Amniotic epithelial cell (primary cell): ENCODE results near the gene TPGS2.
"Not testable (repeated sequence)": the region's sequence is repeated elsewhere in the genome, so short reads cannot be mapped to it uniquely, and the experiment has no call there.

Source experiments
- DNase-seq: peaks from one replicate; pipeline ENCODE4 v3.0.0-alpha.2; 2010; ENCODE audit warnings: low read depth

TPGS2 gene

GRCh38 chr18:36821681-36822080 lies 7.1 kb downstream of the TPGS2 start:
- DNase-seq = no peak

GRCh38 chr18:36819621-36820020 lies 9.2 kb downstream of the TPGS2 start:
- no peak for DNase-seq

GRCh38 chr18:36818652-36819051 lies 10.2 kb downstream of the TPGS2 start:
- no peak for DNase-seq

GRCh38 chr18:36817039-36817438 lies 11.8 kb downstream of the TPGS2 start:
- DNase-seq = no peak

- DNase-seq = not testable (repeated sequence)
Measured at GRCh38 chr18:36816096-36816495, 12.7 kb downstream of the TPGS2 start.

- DNase-seq = no peak
Measured at GRCh38 chr18:36814994-36815393, 13.8 kb downstream of the TPGS2 start.

- no peak for DNase-seq
Measured at GRCh38 chr18:36813824-36814223, 15.0 kb downstream of the TPGS2 start.

GRCh38 chr18:36813101-36813775 lies 15.6 kb downstream of the TPGS2 start:
- no peak for DNase-seq

- peak; percentile 52 for DNase-seq
Measured at GRCh38 chr18:36812678-36813077, 16.1 kb downstream of the TPGS2 start.

- DNase-seq = no peak
Measured at GRCh38 chr18:36811955-36812354, 16.8 kb downstream of the TPGS2 start.

- DNase-seq = peak; percentile 85
Measured at GRCh38 chr18:36811430-36811829, 17.4 kb downstream of the TPGS2 start.

- DNase-seq = peak; percentile 65
Measured at GRCh38 chr18:36809590-36810381, 19.0 kb downstream of the TPGS2 start.

- DNase-seq = peak; percentile 74
Measured at GRCh38 chr18:36808681-36809080, 20.1 kb downstream of the TPGS2 start.

GRCh38 chr18:36805105-36805504 lies 23.7 kb downstream of the TPGS2 start:
- DNase-seq = no peak

- DNase-seq = peak; percentile 18
Measured at GRCh38 chr18:36798738-36799473, 29.9 kb downstream of the TPGS2 start.

- no peak for DNase-seq
Measured at GRCh38 chr18:36792634-36793283, 36.0 kb downstream of the TPGS2 start.

GRCh38 chr18:36786686-36787085 lies 42.1 kb downstream of the TPGS2 start:
- DNase-seq = peak; percentile 88

GRCh38 chr18:36783792-36784191 lies 45.0 kb downstream of the TPGS2 start:
- DNase-seq = no peak

- no peak for DNase-seq
Measured at GRCh38 chr18:36782710-36783109, 46.1 kb downstream of the TPGS2 start.

GRCh38 chr18:36780748-36781147 lies 48.1 kb downstream of the TPGS2 start:
- DNase-seq = peak; percentile 9

- DNase-seq = no peak
Measured at GRCh38 chr18:36777566-36777965, 51.2 kb downstream of the TPGS2 start.

GRCh38 chr18:36776650-36777049 lies 52.2 kb downstream of the TPGS2 start:
- no peak for DNase-seq
